ENCODE data around the gene ANKS1A. TPM values are rescaled to one million over a fixed set of nuclear protein-coding genes. Genes with fewer than 3 reads are reported as not detected.

Gene ANKS1A
- total RNA-seq, 2 donors from 2014 or later: 20.5 to 68.4 TPM

DNA sequence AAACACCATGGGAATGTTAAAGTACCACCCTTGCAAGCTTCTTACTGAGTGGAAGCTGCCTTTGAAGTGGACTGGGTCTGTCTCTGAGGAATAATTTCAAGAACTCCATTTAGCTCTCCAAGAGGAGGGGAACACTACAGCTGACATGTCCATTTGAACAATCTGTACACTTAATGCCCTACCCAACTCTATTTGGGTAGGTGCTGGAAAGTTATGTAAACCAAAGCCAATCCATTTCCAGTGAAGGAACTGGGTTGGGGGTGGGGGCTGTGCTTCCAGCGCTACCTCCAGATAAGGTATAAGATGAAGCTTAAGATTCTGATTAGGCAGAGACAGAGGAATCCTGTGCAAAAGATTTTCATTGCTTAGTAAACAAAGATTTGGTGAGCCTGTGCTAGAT is 130.1 kb downstream of the ANKS1A start:
- H3K27me3 ChIP-seq (replicated peaks; ENCODE audit: insufficient read depth): no peaks in the 10 kb centered on the region
- H3K4me1 ChIP-seq (replicated peaks): no peaks in the 10 kb centered on the region
- H3K9me3 ChIP-seq: no peaks in the 10 kb centered on the region
- no peak overlapping the region for H3K27ac ChIP-seq
- 81% methylated on average over 1 of the region's 1 CpG for WGBS
- TF ChIP-seq POLR2A (IDR thresholded peaks at IDR 0.05) (no peak), POLR2AphosphoS5 (IDR thresholded peaks at IDR 0.05) (no peak)
- TF ChIP-seq, protein P1, sequence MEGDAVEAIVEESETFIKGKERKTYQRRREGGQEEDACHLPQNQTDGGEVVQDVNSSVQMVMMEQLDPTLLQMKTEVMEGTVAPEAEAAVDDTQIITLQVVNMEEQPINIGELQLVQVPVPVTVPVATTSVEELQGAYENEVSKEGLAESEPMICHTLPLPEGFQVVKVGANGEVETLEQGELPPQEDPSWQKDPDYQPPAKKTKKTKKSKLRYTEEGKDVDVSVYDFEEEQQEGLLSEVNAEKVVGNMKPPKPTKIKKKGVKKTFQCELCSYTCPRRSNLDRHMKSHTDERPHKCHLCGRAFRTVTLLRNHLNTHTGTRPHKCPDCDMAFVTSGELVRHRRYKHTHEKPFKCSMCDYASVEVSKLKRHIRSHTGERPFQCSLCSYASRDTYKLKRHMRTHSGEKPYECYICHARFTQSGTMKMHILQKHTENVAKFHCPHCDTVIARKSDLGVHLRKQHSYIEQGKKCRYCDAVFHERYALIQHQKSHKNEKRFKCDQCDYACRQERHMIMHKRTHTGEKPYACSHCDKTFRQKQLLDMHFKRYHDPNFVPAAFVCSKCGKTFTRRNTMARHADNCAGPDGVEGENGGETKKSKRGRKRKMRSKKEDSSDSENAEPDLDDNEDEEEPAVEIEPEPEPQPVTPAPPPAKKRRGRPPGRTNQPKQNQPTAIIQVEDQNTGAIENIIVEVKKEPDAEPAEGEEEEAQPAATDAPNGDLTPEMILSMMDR (IDR thresholded peaks at IDR 0.05): no peak
- no peaks in the 10 kb centered on the region for H3K36me3 ChIP-seq
- DNase-seq (ENCODE audit: low spot score): no peak
- intact Hi-C loops (cut with DNase I): loop anchor here (5.0 kb wide), 1 partner anchor 38 kb away; no protein-coding TSS in a partner anchor
- H3K4me3 ChIP-seq: no peak overlapping the region

DNA sequence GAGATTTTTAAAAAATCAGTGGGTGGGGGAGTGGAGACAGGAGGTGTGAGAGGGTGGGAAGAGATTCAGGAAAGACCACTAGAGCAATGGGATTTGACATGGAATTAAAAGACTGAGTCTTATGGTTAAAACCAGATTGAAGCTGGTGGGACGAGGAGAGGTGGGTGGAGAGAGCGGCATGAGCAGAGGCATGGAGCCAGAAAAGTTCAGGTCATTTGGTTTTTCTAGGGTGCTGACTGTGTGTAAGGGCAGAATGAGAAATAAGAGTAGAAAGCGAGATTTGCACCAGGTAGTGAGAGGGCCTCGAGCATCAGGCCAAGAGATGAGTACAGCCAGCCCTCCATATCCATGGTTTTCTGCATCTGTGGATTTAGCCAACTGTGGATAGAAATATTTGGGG is 130.8 kb downstream of the ANKS1A start:
- Histone ChIP-seq H3K36me3 (no peaks in the 10 kb centered on the region), H3K4me3 (no peak overlapping the region), H3K4me1 (replicated peaks) (peaks cover 3% of the 10 kb centered on the region), H3K27me3 (replicated peaks; ENCODE audit: insufficient read depth) (no peaks in the 10 kb centered on the region), H3K27ac (no peak overlapping the region), H3K9me3 (no peaks in the 10 kb centered on the region)
- intact Hi-C loops (cut with DNase I): loop anchor here (5.0 kb wide), 1 partner anchor 37 kb away; no protein-coding TSS in a partner anchor
- TF ChIP-seq POLR2AphosphoS5 (IDR thresholded peaks at IDR 0.05): no peak
- TF ChIP-seq POLR2A (IDR thresholded peaks at IDR 0.05): no peak
- TF ChIP-seq, protein P1 (IDR thresholded peaks at IDR 0.05): no peak
- WGBS: 90% methylated on average over 4 of the region's 4 CpGs
- no peak for DNase-seq (ENCODE audit: low spot score)

DNA sequence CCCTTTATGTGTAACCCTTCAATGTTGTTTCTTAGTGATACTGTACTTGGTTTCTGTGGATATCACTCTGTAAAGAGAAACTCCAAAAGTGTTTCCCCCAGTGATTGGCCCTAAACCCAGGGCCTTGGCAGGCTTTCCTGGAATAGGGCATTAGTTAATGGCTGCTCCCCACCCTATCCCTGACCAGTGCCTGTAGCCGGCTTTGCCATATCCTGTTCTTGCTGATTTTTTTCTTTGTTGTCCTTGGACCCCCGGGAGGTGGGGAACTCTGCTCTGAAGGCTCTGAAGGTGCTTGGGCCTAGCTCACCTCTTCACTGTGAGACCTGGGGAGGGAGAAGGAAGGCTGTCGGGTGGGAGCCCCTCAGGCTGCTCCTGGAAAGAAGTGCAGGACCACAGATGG is 131.9 kb downstream of the ANKS1A start:
- Histone ChIP-seq H3K4me1 (replicated peaks) (peaks cover 8% of the 10 kb centered on the region), H3K9me3 (no peaks in the 10 kb centered on the region), H3K4me3 (no peak overlapping the region), H3K36me3 (no peaks in the 10 kb centered on the region), H3K27me3 (replicated peaks; ENCODE audit: insufficient read depth) (no peaks in the 10 kb centered on the region), H3K27ac (peak overlapping the region in 1 of 2 donors; percentile 13)
- intact Hi-C loops (cut with DNase I): no loop called here
- DNase-seq (ENCODE audit: low spot score): no peak
- 70% methylated on average over 3 of the region's 3 CpGs for WGBS
- no peak for TF ChIP-seq POLR2AphosphoS5 (IDR thresholded peaks at IDR 0.05)
- no peak for TF ChIP-seq POLR2A (IDR thresholded peaks at IDR 0.05)
- TF ChIP-seq, protein P1 (IDR thresholded peaks at IDR 0.05): no peak

DNA sequence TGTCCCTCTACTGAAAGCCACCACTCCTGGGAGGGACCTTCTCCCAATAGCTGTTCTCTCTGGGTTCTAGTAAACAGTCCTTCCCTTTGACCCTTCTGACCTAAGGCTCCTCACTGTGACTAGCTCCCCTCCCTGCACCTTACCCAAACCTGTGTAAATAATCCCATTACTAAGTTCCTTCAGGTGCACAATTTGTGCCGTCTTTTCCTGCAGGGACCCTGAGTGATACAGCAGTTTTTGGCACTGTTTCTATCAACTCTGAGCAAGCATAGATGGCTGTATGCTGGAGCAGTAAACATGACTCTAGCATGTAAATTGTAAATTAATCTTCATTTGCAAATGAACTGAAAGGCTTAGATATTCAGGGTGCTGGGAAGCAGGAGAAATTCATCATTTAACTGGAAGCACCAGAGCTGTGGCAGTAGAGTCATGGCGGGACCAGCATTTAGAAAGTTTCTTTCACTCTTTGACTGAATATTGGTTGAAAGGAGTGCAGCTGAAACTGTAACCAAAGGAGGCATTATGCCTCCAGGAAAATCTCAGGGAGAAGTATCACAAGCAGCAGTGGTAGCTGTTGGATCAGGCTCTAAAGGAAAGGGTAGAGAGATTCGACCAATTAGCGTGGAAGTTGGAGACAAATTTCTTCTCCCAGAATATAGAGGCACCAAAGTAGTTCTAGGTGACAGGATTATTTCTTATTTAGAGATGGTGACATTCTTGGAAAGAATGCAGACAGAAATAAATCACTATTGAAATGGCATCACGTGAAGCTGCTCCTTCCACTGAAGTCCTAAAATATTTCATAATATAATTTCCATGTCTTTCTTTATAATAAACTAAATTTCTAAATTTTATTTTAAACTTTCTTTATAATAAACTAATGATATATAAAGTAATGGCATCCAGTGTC is 134.3 kb downstream of the ANKS1A start:
- no peak overlapping the region for H3K27ac ChIP-seq
- H3K4me1 ChIP-seq (replicated peaks): peaks cover 8% of the 10 kb centered on the region
- no peak for DNase-seq (ENCODE audit: low spot score)
- TF ChIP-seq POLR2AphosphoS5 (IDR thresholded peaks at IDR 0.05): no peak
- TF ChIP-seq POLR2A (IDR thresholded peaks at IDR 0.05): no peak
- TF ChIP-seq, protein P1 (IDR thresholded peaks at IDR 0.05): no peak
- intact Hi-C loops (cut with DNase I): no loop called here
- H3K36me3 ChIP-seq: no peaks in the 10 kb centered on the region
- no peaks in the 10 kb centered on the region for H3K9me3 ChIP-seq
- 77% methylated on average over 5 of the region's 5 CpGs for WGBS
- no peak overlapping the region for H3K4me3 ChIP-seq
- no peaks in the 10 kb centered on the region for H3K27me3 ChIP-seq (replicated peaks; ENCODE audit: insufficient read depth)
